ELF-1 (cell line): ENCODE results near the gene ITSN1.

Experiments used
- DNase-seq: peaks from one replicate; pipeline ENCODE4 v3.0.0-alpha.2; 2016; ENCODE audit warnings: low read depth, low spot score

The ITSN1 gene

DNA sequence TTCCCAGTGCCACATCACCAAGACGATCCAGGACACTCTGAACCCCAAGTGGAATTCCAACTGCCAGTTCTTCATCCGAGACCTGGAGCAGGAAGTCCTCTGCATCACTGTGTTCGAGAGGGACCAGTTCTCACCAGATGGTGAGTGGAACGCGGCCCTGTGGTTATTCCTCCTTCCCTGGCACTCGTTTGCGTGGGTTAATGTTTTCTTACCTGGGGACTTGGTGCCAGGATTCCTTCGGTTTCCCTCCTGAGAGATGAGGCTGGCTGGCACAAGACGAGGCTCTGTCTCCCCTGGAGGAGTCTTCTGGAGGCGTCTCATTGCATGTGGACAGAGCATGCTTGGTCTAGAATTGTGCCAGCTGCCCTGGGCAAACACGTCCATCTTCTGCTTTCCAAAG lies 244.0 kb downstream of the ITSN1 start:
- no peak for DNase-seq

DNA sequence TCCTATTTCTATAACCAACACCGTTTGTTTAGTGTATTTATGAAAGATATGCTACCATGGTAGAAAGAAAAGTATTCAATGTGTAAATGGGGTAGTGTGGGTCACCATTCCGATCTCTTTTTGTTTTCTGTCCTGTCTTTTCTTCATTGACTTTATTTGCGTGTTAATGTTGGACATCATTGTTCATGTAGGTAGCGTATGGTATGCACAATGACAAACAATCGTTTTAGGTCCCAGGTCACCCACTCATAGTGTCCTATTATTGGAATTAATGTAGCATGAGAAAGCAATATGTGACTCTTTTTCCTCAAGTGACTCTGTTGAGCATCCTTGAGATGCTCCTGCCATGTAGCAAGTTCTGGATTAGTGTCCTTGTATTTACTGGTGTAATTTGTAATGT lies 247.9 kb downstream of the ITSN1 start:
- DNase-seq = no peak

DNA sequence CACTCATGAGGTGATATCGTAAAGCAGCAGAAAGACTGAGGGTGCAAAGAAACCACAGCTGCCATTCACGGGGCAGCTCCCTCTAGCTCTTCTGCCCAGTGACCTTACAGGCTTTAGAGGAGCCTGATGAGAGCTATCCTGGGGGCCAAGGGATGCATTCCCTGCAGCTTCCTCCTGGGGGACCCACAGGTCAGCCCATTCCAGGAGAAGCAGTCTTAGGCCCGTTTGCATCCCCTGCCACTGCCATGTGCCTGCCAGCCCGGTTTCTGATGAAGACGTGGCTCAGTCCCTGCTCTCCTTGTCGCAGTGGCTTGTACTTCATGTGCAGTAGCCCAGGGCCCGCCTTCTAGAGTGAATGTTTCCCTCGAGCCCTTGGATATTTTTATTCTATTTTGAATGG lies 250.6 kb downstream of the ITSN1 start:
- peak; percentile 81 for DNase-seq

DNA sequence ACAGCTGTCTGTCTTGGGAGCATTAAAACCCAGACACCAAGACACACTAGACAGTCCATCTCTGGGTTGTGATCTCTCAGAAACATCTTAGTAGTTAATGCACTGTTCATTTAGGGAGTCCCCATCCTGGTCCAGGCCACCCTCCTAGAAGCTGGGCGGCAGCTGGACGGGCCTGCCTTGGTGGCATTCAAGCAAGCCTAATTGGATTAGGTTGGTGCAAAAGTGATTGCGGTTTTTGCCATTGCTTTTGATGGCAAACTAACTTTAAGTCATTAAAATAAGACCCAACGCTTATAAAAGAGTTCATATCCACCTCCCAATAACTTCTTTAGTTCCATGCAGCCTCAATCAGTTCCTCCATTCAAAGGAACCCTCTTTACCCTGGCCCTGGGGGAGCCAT lies 251.6 kb downstream of the ITSN1 start:
- no peak for DNase-seq

DNA sequence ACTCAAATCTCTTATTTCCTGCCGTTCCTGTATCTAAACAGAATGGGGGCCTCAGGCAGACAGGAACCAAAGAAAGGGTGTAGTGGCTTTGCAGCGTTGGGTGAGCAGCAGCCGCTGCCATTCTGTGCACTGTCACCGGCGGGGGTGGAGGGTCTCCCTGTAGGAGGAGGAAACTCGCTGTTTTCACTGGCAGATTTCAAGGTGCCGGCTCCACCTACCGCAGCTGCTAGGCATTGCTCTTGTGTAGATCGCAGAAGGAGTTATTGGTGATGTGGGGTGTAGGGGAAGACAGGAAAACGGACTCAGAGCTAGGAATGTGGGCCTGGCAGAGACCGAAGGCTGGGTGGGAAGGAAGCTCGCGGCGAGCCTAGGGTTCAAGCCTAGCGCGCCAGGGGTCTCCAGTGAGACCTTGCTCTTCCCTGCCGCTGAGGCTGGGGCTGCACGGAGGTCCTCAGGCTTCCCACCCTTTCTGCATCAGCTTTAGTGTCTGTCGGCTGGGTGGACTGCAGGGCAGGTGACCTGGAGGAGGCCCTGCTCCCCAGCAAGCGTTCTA lies 252.5 kb downstream of the ITSN1 start:
- peak; percentile 91 for DNase-seq

DNA sequence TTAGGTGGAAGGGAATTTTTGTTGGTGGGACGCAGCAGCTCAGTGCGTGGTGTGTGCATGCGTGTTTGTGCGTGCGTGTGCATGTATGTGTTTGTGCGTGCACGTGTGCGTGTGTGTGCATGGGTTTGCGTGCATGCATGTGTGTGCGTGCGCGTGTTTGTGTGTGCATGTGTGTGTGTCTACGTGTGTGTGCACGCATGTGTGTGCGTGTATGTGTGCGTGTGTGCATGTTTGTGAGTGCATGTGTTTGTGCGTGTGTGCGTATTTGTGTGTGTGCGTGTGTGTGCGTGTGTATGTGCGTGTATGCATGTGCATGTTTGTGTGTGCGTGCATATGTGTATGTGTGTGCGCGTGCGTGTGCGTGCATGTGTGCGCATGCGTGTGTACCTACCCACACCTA lies 253.1 kb downstream of the ITSN1 start:
- DNase-seq = no peak

DNA sequence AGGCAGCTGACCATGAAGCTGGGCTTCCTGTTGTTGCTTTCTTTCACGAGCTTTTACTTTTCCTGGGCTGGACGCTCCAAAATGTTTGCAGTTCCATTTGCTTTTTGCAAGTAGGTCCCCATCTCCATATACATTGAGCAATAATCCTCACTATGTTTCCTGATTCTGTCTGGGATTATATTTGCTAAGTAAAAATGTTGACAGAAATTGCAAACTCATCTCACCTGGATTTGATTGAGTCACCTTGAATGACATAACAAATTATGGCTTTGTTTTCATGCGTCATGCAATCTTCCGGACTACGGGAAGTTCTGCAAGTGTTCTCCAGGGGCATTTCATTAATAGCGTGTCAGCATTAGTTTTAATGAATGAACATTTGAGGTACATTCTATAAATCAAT lies 254.4 kb downstream of the ITSN1 start:
- no peak for DNase-seq

DNA sequence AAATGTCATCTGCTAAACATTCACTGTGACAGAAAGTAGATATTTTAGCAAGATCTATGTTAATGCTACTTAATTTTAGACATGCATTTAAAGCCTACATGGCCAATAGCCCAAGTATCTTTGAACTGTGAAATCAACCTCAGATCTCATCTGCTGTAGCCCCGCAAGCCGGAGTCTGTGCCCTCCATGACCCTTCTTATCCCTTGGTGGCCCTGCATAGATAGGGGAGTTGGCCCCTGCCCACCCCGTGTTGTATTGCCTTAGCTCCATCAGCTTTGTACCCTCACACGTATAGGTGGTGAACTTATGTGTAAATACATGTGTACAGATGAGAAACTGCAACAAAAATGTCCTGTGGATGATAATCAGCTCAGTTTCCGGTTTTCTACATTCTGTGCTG lies 254.8 kb downstream of the ITSN1 start:
- DNase-seq = no peak

DNA sequence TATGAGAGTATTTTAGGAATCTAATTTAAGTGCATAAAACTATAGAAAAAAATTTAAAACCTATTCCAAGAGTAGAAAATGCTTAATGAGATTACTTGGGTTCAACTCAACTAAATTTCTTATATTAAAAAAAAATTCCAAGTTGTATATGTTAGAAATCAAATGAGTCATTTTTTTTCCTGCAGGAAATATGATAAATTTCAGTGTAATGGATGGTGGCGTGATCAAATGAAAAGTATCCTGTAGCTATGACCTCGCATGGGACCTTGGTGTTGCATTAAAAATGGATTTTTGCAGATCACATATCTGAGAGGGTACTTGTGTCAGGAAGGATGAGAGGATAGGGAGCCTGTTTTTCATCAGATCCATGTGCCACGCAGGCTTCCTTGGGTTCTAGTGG lies 255.4 kb downstream of the ITSN1 start:
- DNase-seq = no peak

DNA sequence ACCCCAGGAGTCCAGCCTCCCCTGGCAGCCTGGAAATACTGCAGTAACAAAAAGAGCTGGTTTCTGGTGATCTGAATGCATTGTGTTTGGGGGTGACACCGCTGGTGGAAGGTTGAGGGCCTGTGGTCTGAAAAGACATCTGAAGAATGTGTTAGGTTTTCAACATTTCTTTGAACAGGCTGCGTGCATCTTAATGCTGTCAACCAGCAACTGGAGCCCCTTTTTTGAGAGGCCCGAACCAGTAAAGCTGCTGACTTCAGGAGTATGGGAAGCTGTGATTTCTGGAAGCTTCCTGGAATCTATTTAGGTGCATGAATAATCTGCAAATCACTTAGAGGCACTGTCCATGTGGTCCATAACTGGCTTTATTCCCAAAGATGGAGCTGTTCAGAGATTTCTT lies 256.3 kb downstream of the ITSN1 start:
- no peak for DNase-seq

DNA sequence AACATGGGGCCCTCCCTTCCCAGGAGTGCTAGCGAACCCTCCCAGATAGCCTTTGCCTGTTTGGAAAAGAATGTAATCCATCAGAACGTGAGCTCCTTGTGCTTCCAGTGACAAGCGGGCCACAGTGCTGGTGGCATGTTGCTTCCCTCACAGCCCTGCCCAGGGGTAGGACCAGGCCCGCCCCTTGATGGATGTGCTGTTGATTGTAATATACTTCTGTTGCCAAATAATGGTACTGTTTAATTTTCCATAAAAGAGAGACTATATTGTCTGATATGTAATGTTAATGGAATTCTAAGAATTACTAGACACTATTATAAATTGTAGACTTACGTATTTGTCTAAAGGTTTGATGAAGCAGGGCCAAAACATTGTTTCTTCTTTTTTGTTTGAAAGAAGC lies 256.9 kb downstream of the ITSN1 start:
- no peak for DNase-seq

DNA sequence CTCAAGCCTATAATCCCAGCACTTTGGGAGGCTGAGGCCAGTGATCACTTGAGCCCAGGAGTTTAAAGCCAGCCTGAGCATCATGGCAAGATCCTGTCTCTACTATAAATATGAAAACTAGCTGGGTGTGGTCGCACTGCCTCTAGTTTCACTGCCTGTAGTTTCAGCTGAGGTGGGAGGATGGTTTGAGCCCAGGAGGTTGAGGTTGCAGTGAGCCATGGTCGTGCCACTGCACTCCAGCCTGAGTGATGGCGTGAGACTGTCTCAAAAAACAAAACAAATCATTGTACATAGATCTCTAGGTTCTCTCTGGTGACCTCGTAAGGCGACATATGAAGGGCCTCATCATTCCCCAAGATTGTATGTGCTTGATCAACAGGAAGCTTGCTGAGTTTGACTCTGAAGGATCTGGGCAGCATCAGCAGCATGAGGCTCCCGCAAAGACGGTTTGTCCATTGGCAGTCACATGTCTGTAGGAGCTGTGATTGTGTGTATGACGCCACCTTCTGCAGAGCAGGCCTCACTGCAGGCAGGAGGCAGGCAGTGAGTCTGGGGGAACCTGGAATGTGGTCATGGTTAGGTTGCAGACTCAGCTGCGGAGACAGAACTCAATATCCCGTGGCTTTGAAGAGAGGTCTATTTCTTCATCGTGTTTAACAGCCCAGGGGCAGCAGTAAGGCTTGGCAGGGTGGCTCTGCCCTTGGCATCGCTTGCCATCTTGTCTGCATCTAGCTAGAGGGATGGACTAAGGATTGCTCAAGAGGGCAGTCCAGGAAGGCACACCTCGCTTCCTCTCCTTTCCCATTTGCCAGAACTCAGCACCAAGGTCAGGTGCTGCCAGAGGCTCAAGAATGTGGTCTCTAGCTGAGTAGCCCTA lies 259.3 kb downstream of the ITSN1 start:
- peak; percentile 78 for DNase-seq

DNA sequence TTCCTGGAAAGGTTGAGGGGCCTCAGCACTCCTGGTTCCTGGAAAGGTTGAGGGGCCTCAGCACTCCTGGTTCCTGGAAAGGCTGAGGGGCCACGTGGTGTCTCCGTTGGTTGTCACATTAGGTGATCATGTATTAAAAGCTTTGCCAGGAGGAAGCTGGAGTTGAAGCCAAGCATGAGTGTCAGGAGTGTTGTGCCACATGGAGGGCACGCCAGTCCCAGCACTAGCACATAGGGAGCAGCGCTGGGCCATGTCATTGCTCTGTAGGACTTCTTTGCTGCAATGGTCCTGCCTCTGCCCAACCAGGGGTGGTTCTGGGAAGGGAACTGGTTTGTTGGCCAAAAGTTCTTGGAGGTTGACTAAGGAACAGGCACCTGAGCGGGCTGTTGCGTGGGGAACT lies 260.0 kb downstream of the ITSN1 start:
- DNase-seq = no peak

DNA sequence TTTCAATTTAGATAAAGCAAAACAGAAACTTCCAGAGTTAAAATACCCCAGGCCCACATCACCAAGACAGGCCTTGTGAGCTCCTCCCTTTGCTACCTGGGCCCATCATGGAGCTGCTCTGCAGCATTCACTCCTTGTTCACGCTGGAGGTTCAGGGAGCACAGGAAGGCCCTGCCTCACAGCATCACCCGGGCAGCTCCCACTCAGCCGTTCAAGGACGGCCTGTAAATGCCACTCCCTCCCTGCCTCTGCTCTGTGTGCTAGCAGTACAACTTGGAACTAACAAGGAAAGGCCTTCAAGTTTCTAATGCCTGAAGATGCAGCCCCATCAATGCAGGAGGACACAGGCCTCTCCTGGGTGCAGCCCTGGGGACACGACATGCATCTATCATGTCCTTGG lies 261.7 kb downstream of the ITSN1 start:
- DNase-seq = no peak

DNA sequence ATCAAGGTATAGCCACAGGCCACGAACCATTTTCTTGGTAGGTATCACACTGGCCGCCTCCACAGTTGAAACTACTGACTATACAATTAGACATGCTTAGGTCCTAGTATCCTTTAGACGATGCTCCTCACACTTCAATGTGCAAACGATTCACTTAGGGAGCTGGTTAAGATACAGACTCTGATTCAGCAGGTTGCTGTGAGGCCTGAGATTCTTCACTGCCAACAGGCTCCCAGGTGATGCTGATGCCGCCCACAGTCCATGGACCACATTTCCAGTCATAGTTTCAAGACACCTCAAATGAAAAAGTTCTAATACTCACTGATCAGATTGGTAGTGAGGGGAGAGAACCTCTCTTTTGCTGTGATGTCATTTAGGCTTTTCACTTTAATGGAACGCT lies 266.5 kb downstream of the ITSN1 start:
- DNase-seq = no peak

DNA sequence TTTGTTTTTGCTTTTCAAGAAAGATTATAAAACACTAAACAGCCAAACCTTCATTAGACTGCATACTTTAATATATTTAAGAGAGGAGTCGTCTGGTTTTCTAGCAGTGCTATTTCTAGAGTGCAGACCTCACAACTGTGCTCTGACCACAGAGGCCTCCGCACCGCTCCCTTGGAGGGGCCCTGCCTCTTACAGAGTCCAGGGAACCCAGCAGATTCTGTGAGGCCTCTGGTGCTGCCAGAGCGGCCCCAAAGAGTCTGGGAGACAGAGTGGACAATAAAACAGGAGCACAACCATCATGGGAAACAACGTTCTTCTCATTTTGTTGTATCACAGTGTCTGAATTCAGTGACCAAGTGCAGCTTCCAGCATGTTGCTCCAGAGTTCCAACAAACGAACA lies 267.5 kb downstream of the ITSN1 start:
- DNase-seq = no peak

DNA sequence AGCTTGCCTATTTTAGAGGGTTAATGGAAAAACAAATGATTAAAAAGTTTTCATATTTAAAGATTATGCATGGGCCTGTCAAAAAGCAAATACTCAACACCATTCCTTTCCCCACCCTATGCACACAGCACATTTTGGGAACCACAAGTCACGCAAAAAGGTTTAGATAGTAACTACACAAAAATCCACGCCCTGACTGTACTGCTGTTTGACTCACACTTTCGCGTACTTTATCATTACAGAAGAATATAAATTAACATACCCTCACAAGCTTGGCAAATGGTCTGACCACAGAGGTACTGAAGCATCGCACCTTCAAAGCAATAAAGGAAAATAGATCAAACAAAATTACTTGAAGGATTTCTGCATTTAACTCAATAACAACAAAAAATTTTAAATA lies 271.9 kb downstream of the ITSN1 start:
- DNase-seq = no peak

DNA sequence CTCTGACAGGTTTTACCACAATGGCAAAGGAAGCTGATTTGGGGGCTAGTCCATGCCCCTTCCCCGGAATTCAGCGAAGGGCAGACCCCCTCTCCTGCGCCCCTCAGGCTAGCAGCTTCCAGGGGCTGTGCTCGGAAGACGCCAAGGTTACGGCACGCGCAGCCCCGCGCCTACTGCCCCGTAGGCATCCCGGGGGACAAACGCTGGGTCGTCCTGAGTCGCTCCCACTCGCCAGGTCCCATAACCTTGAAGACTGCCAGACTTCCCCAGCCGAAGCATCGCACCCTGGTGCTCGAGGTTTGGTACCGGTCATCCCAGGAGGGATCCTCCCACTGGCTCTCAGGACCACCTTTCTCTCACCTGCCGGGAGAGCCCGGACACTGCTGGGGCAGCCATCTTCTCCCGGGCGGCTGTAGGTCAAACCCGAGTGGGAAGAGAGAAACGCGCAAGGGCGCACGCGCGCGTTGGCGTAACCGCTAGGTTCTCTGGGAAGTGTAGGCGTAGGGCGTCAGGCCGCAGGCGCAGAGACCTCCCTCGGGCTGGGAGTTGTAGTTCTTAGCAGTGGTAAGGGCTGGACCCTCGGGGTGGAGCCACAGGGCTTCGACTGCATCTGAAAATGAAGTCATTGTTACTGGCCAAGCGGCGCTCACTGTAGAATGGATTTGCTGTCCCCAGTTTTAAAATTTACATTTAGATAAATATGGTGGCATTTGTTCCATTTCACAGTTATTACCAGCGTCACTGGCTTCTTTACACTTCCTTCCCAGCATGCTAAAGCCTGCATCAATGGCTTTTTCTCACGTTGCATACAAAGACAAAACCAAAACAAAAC lies 273.3 kb downstream of the ITSN1 start, which contains the start of gene ATP5PO:
Gene ATP5PO (minus strand): TSS at position 437 of the 832 bp plus-strand sequence. CDS start 41 bp downstream, at position 396.
- DNase-seq = peak; percentile 98

DNA sequence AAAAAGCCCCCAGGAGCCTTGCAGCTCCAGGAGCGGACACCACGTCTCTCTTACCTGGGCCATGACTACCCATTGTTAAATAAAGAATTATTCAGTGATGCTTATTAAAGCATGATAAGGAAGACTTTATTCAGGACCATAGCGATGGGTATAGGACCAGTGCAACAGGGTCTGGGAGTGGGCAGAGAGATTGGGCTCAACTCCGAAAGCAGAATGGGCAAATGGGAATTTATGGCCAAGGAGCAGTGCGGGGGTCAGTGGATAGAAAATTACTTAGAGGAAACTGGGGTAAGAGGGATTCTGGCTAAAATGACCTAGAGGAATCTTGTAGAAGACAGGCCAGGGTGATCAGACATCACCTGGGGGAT lies 273.9 kb downstream of the ITSN1 start:
- no peak for DNase-seq

DNA sequence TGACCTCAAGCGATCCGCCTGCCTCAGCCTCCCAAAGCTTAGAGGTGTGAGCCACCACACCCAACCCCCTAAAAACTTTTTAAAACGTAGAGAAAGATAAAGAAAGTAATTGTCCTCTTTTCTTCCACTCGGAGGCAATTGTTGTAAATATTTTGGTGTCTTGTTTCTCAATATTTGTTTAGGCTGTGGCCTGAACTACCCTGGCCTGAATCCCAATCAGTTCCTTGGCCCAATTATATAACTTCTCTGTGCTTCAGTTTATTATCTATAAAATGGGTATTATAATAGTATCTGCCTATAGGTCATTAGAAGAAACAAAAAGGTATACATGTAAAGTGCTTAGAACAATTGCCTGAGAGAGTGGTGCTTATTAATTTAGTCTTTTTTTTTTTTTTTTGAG lies 275.1 kb downstream of the ITSN1 start:
- no peak for DNase-seq

DNA sequence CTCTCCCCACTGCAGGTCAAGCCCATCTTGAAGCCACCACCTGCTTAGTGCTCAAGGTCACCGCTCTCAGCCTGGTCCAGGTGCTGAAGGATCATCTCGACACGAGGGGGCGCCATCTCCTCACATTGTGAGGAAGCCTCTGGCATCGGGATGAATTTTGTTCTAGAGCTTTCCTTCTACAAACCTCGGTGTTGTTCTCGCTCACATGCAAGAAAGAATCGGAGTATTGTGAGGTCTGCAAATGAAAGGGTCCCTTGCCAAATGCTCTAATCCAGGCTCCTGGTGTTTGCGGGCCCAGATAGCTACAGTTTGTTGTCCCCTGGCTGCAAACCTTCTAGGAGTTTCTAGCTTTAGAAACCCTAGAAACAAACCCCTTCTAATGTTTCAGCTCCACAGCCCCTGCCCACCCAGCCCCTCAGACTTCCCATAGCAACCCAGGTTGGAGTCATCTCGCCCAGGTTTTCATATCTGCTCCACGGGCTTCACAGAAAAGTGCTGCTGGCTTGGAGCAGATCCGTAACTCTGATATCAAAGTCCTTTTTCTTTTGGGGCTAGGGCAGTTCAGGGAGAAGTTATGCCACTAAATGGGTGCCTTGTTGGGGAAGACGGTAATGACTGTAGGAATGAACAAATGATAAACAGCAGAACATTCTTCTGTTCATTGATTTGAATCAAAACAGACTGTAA lies 281.9 kb downstream of the ITSN1 start:
- peak; percentile 83 for DNase-seq

DNA sequence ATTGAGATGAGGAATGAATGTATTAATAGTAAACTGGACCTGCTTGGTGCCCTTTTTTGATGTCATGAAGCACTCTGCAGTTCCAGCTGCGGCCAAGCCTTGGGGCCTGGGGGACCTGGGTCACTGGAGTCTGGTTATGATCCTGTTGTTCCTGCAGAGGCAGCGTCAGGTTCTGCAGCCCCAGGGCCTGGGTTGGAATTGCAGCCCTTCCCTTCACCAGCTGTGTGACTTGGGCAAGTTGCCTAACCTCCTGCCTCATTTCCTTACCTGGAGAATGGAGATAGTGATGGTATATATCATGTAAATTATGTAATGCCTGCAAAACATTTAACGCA lies 282.4 kb downstream of the ITSN1 start:
- peak; percentile 56 for DNase-seq
